NCI-H2196 (cell line): ENCODE results near the gene RUNX1.

ENCODE experiments used
- DNase-seq: peaks from one replicate; lab custom pipeline; 2025; ENCODE audit not compliant: unreplicated experiment; lab: John Stamatoyannopoulos, UW

The RUNX1 gene

GRCh38 chr21:34797921-34798535 lies 251.1 kb downstream of the RUNX1 start:
- DNase-seq, result no peak

GRCh38 chr21:34797201-34797525 lies 251.9 kb downstream of the RUNX1 start:
- no peak for DNase-seq

GRCh38 chr21:34796518-34797200 lies 252.4 kb downstream of the RUNX1 start:
- peak; percentile 15 for DNase-seq

GRCh38 chr21:34795548-34796180 lies 253.4 kb downstream of the RUNX1 start:
- peak; percentile 44 for DNase-seq

GRCh38 chr21:34795175-34795547 lies 253.9 kb downstream of the RUNX1 start:
- DNase-seq, result peak; percentile 60

- no peak for DNase-seq
Measured at GRCh38 chr21:34794686-34795085, 254.4 kb downstream of the RUNX1 start.

- no peak for DNase-seq
Measured at GRCh38 chr21:34793471-34793870, 255.6 kb downstream of the RUNX1 start.

GRCh38 chr21:34792504-34793089 lies 256.5 kb downstream of the RUNX1 start:
- no peak for DNase-seq

- no peak for DNase-seq
Measured at GRCh38 chr21:34791776-34792503, 257.2 kb downstream of the RUNX1 start.

- peak; percentile 32 for DNase-seq
Measured at GRCh38 chr21:34790834-34791233, 258.3 kb downstream of the RUNX1 start.

GRCh38 chr21:34790341-34790740 lies 258.8 kb downstream of the RUNX1 start:
- DNase-seq, result no peak

GRCh38 chr21:34788879-34789278 lies 260.2 kb downstream of the RUNX1 start:
- DNase-seq, result no peak

- no peak for DNase-seq
Measured at GRCh38 chr21:34783815-34784214, 265.3 kb downstream of the RUNX1 start.

GRCh38 chr21:34782506-34783360 lies 266.4 kb downstream of the RUNX1 start:
- DNase-seq, result no peak

GRCh38 chr21:34781526-34781925 lies 267.6 kb downstream of the RUNX1 start:
- no peak for DNase-seq

- DNase-seq, result no peak
Measured at GRCh38 chr21:34779860-34780259, 269.2 kb downstream of the RUNX1 start.

GRCh38 chr21:34775793-34776192 lies 273.3 kb downstream of the RUNX1 start:
- no peak for DNase-seq

- no peak for DNase-seq
Measured at GRCh38 chr21:34774750-34775149, 274.4 kb downstream of the RUNX1 start.

- peak; percentile 8 for DNase-seq
Measured at GRCh38 chr21:34771512-34772028, 277.5 kb downstream of the RUNX1 start.

GRCh38 chr21:34770576-34770975 lies 278.5 kb downstream of the RUNX1 start:
- DNase-seq, result no peak
